ENCODE results near the gene TLE3. TPM values are rescaled to one million over a fixed set of nuclear protein-coding genes. Genes with fewer than 3 reads are reported as not detected.

Gene TLE3
- total and polyA plus RNA-seq, 2 experiments from 2014 or later: 20.5 to 38.2 TPM

DNA sequence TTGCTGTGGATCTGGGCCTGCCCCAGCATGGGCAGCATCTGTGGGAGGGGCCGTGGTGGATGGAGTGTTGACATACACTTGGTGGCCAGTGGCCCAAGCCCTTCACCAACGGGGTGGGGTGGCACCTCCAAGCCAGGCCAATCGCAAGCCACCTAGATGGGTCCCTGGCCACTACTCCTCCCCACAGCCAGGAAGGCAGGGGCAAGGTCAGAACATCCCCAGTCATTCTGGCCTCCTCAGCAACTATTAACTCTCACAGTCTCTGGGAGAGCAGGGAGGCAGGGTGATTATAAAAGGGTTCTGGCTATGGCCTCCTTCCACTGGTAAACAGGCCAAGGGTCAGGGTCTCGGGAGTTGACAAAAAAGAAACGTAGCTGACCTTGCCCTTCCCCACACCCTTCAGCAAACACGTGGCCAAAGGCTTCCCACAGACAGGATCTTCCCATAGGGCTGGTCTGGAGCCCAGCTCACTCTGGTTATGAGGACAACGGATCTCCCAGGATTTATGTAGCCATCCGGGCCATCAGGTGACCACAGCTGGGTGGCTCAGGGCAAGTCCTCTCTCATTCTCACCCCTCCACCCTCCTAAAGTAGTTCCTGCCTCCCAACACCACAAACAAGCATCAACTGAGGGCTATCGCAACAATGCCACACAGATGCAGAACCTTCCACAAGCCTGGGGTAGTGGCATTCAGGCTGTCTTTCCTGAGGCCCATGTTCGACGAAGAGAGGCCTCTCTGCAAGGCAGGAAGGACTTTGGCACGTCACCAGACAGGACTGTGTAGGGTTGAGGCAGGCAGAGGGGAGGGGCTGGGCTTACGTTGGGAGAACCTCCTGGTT, 18.9 kb downstream of the TLE3 start:
- H3K27me3 ChIP-seq: peaks cover 25% of the 10 kb centered on the region
- H3K36me3 ChIP-seq: peaks cover 16% of the 10 kb centered on the region
- no peaks in the 10 kb centered on the region for H3K9me3 ChIP-seq (ENCODE audit: low read depth)
- no peak overlapping the region for H3K4me3 ChIP-seq
- TF ChIP-seq, protein P1, sequence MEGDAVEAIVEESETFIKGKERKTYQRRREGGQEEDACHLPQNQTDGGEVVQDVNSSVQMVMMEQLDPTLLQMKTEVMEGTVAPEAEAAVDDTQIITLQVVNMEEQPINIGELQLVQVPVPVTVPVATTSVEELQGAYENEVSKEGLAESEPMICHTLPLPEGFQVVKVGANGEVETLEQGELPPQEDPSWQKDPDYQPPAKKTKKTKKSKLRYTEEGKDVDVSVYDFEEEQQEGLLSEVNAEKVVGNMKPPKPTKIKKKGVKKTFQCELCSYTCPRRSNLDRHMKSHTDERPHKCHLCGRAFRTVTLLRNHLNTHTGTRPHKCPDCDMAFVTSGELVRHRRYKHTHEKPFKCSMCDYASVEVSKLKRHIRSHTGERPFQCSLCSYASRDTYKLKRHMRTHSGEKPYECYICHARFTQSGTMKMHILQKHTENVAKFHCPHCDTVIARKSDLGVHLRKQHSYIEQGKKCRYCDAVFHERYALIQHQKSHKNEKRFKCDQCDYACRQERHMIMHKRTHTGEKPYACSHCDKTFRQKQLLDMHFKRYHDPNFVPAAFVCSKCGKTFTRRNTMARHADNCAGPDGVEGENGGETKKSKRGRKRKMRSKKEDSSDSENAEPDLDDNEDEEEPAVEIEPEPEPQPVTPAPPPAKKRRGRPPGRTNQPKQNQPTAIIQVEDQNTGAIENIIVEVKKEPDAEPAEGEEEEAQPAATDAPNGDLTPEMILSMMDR (IDR thresholded peaks at IDR 0.05; ENCODE audit: low read depth, low read length): no peak
- H3K4me1 ChIP-seq (ENCODE audit: low read depth): peaks cover 3% of the 10 kb centered on the region
- H3K27ac ChIP-seq: no peak overlapping the region
- DNase-seq (ENCODE audit: low read depth in 1 of 2, low spot score in 1 of 2): no peak

DNA sequence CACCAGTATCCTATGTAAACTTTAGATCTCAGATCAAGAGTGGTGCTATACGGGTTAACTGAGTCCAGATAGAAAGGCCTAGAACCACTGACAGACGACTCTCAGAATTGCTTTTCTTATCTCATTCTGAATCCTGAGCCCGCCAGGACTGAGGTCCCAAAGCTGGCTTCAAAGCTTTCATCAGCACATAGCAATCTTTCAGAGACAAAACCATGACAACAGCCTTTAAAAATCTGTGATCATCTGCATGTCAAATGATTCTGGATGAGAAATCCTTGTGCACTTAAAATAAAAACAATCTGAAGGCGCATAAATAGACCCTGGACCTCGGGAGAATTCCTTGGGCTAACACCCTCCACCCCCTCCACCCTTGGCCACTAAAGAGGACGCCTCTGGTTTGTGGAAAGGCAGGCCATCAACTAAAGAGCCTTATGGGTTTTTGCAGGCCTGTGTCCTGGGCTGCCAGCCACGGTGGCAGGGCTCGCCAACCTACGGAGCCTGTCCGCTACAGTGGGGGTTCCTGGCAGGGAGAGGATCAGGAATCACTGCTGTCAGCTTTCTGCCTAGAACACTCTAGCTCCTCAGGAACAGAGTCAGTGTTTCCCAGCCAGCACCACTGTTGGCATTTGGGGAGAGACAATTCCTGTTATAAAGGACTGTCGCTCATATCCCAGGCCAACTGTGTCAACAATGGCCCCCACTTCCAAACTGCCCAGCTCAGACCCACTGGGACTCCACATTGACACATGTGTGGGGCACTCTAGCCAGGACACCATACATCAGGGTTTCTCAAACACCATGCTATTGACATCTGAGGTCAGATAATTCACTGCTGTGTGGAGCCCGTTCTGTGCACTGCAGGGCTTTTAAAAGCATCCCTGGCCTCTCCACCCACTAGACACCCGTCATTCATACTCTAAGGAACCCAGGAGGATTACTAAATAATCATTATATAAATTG, 20.2 kb downstream of the TLE3 start:
- H3K4me3 ChIP-seq: no peak overlapping the region
- peaks cover 20% of the 10 kb centered on the region for H3K27me3 ChIP-seq
- TF ChIP-seq, protein P1 (IDR thresholded peaks at IDR 0.05; ENCODE audit: low read depth, low read length): no peak
- no peaks in the 10 kb centered on the region for H3K9me3 ChIP-seq (ENCODE audit: low read depth)
- peaks cover 16% of the 10 kb centered on the region for H3K36me3 ChIP-seq
- no peak overlapping the region for H3K27ac ChIP-seq
- no peak for DNase-seq (ENCODE audit: low read depth in 1 of 2, low spot score in 1 of 2)
- peaks cover 3% of the 10 kb centered on the region for H3K4me1 ChIP-seq (ENCODE audit: low read depth)

DNA sequence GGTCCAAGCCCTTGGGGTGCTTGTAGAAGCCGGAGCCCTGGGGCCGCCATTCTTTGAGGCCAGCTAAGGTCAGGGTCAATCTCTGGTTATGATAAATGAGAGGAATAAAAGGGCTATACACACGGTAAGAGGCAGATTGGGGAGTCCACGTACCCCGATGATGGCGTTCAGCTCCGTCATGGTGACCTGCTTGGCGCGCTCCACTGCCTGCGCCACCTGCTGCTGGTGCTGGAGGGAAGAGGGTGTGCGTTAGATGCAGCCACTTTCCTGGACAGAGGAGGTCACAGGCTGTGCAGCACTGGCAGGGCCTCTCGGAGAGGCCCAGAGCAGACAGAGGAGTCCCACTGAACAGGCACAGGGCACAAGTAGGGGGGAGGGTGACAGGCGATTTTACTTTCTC, 23.3 kb downstream of the TLE3 start:
- Histone ChIP-seq H3K9me3 (ENCODE audit: low read depth) (no peaks in the 10 kb centered on the region), H3K27ac (no peak overlapping the region), H3K4me1 (ENCODE audit: low read depth) (peaks cover 3% of the 10 kb centered on the region), H3K4me3 (no peak overlapping the region), H3K36me3 (peaks cover 10% of the 10 kb centered on the region), H3K27me3 (no peaks in the 10 kb centered on the region)
- DNase-seq (ENCODE audit: low read depth in 1 of 2, low spot score in 1 of 2): no peak
- TF ChIP-seq, protein P1 (IDR thresholded peaks at IDR 0.05; ENCODE audit: low read depth, low read length): no peak

DNA sequence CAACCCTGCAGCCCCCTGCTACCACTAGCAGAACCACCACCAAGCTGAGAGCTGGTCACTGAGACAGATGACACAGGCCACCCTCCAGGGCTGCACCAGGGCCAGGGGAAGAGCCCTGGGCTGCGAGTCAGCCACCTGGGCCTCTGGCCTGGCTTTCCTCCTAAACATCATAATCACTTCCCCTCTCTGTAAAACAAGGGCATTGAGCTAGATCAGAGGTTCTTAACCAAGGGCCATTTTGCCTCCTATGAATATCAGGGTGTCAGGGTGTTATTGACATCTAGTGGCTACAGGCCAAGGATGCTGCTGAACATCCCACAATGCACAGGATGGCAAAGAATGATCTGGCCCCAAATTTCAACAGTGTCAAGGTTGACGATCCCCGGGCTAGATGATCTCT, 25.2 kb downstream of the TLE3 start:
- DNase-seq (ENCODE audit: low read depth in 1 of 2, low spot score in 1 of 2): no peak
- no peaks in the 10 kb centered on the region for H3K9me3 ChIP-seq (ENCODE audit: low read depth)
- no peaks in the 10 kb centered on the region for H3K27me3 ChIP-seq
- H3K27ac ChIP-seq: no peak overlapping the region
- TF ChIP-seq, protein P1 (IDR thresholded peaks at IDR 0.05; ENCODE audit: low read depth, low read length): no peak
- H3K36me3 ChIP-seq: peaks cover 16% of the 10 kb centered on the region
- H3K4me3 ChIP-seq: no peak overlapping the region
- H3K4me1 ChIP-seq (ENCODE audit: low read depth): peaks cover 3% of the 10 kb centered on the region

DNA sequence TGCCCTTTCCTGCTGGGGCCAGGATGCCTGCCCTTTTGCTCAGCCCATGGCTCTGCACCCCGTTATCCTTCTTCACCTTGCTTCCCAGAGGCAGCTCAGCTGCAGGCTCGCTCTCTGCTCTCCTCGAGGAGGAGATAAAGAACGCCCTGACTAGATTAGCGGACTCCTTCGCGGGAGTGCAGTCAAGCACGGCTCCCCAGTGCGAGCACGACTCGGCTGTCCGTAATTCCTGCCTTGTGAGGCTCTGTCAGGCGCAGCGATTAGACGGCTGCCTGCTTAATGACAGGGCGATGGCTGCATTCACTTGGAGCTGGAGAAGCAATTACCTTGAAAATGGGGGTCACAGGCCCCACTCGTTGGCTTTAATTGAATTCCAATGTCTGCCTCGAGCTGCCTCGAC, 25.9 kb downstream of the TLE3 start:
- H3K27ac ChIP-seq: no peak overlapping the region
- H3K9me3 ChIP-seq (ENCODE audit: low read depth): no peaks in the 10 kb centered on the region
- no peaks in the 10 kb centered on the region for H3K4me1 ChIP-seq (ENCODE audit: low read depth)
- TF ChIP-seq, protein P1 (IDR thresholded peaks at IDR 0.05; ENCODE audit: low read depth, low read length): no peak
- H3K4me3 ChIP-seq: no peak overlapping the region
- H3K36me3 ChIP-seq: peaks cover 16% of the 10 kb centered on the region
- no peak for DNase-seq (ENCODE audit: low read depth in 1 of 2, low spot score in 1 of 2)
- H3K27me3 ChIP-seq: no peaks in the 10 kb centered on the region
